Kidney (tissue), 14 donors: ENCODE data around the gene SYNGR4. TPM values are rescaled to one million over a fixed set of nuclear protein-coding genes. Genes with fewer than 3 reads are reported as not detected.

Experiments used
- DNase-seq, 5 donors: peaks; one replicate each; pipeline ENCODE4 v3.0.0-alpha.2; 2013 to 2020
- FAIRE-seq: peaks from 2 replicates; lab custom pipeline; 2012; peaks lifted over from hg19 to GRCh38; lab: Jason Lieb, UNC
- H3K27ac ChIP-seq, 2 donors: one replicate each; pipeline ENCODE4 v1.7.0; 2013; ENCODE audit warnings: low read depth in 2 of 2, low read length in 2 of 2, inconsistent platforms in 1 of 2
- H3K27me3 ChIP-seq: one replicate; pipeline ENCODE4 v1.7.1; 2013; ENCODE audit warnings: low read length, inconsistent platforms; ENCODE audit not compliant: control insufficient read depth, insufficient read depth
- H3K36me3 ChIP-seq, 3 donors: one replicate each; pipeline versions ENCODE4 v1.7.0 to v1.7.1; 2013; ENCODE audit warnings: low read length in 3 of 3, control low read depth in 1 of 3, inconsistent platforms in 1 of 3; ENCODE audit not compliant: insufficient read depth in 3 of 3, control insufficient read depth in 2 of 3
- H3K4me1 ChIP-seq, 3 donors: one replicate each; pipeline versions ENCODE4 v1.7.0 to v1.7.1; 2013; ENCODE audit warnings: low read length in 3 of 3, inconsistent platforms in 1 of 3, low read depth in 1 of 3; ENCODE audit not compliant: control insufficient read depth in 2 of 3, insufficient read depth in 2 of 3
- H3K4me3 ChIP-seq, 3 donors: one replicate each; pipeline versions ENCODE4 v1.7.0 to v1.8.1; 2013; ENCODE audit warnings: low read length in 3 of 3, control low read depth in 1 of 3, inconsistent platforms in 1 of 3
- H3K9ac ChIP-seq, 3 donors: one replicate each; pipeline versions ENCODE4 v1.7.0 to v1.7.1; 2013; ENCODE audit warnings: low read length in 3 of 3, control low read depth in 1 of 3, inconsistent platforms in 1 of 3
- H3K9me3 ChIP-seq, 3 donors: one replicate each; pipeline versions ENCODE4 v1.7.0 to v1.7.1; 2013; ENCODE audit warnings: low read length in 3 of 3, control low read depth in 1 of 3, inconsistent platforms in 1 of 3; ENCODE audit not compliant: control insufficient read depth in 2 of 3, insufficient read depth in 1 of 3
- intact Hi-C: fragments of 100-400 bp; cut with DNase I; formaldehyde crosslinking; loops from one replicate; pipeline ENCODE4 v1.11.1; 2022
- polyA plus RNA-seq: library from polyadenylated mRNA; stranded (reverse); fragments of 350-450 nt; fragmentation: Illumina TruSeq; extraction: RNeasy Lipid Tissue Mini Kit (QIAGEN cat#74804); gene quantifications from one replicate; pipeline ENCODE4 v1.2.3, GENCODE V29; 2014; ENCODE audit warnings: low read depth, low replicate concordance; ENCODE audit not compliant: insufficient read depth
- total RNA-seq: library from RNA; stranded (reverse); fragmentation: NEBNext Ultra II Directional; extraction: Animal tissue kit (Norgen Biotek cat#: 25700); gene quantifications from one replicate; pipeline ENCODE4 v1.2.1, GENCODE V29; 2021
- TF ChIP-seq, protein P1 (sequence below): IDR thresholded peaks from 3 replicates; pipeline ENCODE4 v1.5.1; 2012; ENCODE audit warnings: mild to moderate bottlenecking, moderate library complexity, borderline replicate concordance; ENCODE audit not compliant: insufficient read depth; ENCODE audit errors: extremely low read depth
- donor health status: control.
- donor health status: control.
- donor health status: control.
- donor health status: control.
- donor health status: control.
- donor health status: DM: yes; HTN: yes; CAD: no.
- donor health status: Normal renal cell carcinoma (clear cell type).

Gene SYNGR4
- total and polyA plus RNA-seq, 2 donors from 2014 or later, result not detected

DNA sequence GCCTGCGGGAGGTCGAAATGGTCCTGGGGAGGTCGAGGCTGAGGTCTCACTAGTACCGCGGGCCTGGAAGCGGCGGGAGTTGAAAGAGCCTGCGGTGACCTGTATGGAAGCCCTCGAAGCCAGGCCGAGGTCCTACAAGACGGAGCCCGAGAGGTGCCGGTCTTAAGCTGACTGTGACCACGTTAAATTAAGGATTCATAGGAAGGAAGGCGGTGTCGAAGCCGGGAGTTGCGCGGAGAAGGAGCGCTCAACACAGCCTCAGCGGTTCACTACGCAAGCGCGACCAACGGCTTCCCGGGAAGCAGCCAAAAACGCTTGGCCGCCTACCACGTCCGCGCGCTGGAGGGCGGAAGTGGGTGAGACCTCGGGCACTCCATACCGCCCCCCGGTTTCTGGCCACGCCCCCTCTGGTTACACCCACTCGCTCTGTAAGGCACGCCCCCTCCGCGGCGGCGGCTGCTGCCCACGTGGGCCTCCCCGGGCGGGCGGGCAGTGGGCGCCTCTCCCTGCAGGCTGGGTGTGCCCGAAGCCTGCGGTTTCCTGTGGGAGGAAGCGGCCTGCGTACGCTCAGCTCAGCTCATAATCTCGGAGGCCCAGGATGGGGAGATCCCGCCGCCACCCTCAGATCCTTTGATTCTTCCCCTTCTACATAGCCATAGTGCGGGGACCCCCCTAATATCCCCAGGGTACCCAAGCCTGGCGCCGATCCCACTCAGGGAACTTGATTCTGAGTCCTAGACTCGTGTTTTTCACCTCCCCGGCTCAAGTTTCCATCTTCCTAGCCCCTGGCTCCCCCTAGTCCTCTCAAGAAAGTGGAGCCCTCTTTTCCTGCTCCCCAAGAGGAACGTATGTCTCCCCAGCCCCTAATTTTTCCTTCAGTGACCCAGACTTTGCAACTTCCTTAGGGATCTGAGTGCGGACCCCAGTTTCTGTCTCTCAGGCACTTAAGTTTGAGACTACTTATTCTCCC lies 42.3 kb upstream of the SYNGR4 start:
- no peak for FAIRE-seq

DNA sequence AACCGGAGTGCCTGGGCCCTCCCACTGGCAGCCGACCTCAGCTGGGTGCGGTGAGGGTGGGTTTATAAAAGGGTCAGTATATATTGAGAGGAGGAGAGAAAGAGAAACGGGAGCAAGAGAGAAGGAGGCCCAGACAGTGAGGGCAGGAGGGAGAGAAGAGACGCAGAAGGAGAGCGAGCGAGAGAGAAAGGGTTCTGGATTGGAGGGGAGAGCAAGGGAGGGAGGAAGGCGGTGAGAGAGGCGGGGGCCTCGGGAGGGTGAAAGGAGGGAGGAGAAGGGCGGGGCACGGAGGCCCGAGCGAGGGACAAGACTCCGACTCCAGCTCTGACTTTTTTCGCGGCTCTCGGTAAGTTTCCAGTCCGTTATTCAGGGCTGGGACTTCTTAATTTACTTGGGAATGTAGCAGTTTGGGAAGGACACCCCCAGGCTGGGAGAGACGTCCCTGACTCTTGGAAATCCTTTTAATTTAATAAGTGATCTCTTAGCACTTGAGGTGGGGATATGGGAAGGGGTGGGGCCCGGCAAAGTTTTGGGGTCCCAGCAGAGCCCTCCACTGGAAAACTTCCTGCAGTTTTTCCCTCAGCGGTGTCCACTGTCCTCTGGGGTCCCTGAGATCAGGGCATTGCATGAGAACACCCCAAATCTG lies 38.8 kb upstream of the SYNGR4 start, which contains the start of gene EMP3:
EMP3 (plus strand) TSS at position 288 of the 646 bp plus-strand sequence. CDS start 1,293 bp downstream, outside the sequence.
- Histone ChIP-seq H3K9ac (peak within 1 kb of the TSS; percentile 44 to 75 (median 55)), H3K27me3 (no peaks in the 10 kb centered on the region), H3K27ac (peak within 1 kb of the TSS; percentile 75 to 82), H3K4me3 (peak within 1 kb of the TSS; percentile 64 to 69 (median 64)), H3K4me1 (peaks cover 0 to 20% (median 9%) of the 10 kb centered on the region in 3 donors), H3K9me3 (no peaks in the 10 kb centered on the region), H3K36me3 (no peaks in the 10 kb centered on the region)
- DNase-seq (peak; percentile 85 to 95 (median 88)), FAIRE-seq (no peak)
- TF ChIP-seq, protein P1, sequence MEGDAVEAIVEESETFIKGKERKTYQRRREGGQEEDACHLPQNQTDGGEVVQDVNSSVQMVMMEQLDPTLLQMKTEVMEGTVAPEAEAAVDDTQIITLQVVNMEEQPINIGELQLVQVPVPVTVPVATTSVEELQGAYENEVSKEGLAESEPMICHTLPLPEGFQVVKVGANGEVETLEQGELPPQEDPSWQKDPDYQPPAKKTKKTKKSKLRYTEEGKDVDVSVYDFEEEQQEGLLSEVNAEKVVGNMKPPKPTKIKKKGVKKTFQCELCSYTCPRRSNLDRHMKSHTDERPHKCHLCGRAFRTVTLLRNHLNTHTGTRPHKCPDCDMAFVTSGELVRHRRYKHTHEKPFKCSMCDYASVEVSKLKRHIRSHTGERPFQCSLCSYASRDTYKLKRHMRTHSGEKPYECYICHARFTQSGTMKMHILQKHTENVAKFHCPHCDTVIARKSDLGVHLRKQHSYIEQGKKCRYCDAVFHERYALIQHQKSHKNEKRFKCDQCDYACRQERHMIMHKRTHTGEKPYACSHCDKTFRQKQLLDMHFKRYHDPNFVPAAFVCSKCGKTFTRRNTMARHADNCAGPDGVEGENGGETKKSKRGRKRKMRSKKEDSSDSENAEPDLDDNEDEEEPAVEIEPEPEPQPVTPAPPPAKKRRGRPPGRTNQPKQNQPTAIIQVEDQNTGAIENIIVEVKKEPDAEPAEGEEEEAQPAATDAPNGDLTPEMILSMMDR, result no peak
- intact Hi-C loops, result no loop called here

More for the DNA sequence above, 42.3 kb upstream of the SYNGR4 start:
- peak; percentile 98 to 100 (median 99) for DNase-seq
- H3K9me3 ChIP-seq, result no peaks in the 10 kb centered on the region
- intact Hi-C loops, result no loop called here
- no peaks in the 10 kb centered on the region for H3K36me3 ChIP-seq
- TF ChIP-seq, protein P1, result peak; percentile 23
- H3K27ac ChIP-seq, result peak overlapping the region; percentile 98 to 99
- H3K4me1 ChIP-seq, result peaks cover 2 to 21% (median 9%) of the 10 kb centered on the region in 3 donors
- peak overlapping the region; percentile 69 to 77 (median 73) for H3K4me3 ChIP-seq
- peak overlapping the region; percentile 67 to 91 (median 87) for H3K9ac ChIP-seq
- no peaks in the 10 kb centered on the region for H3K27me3 ChIP-seq

DNA sequence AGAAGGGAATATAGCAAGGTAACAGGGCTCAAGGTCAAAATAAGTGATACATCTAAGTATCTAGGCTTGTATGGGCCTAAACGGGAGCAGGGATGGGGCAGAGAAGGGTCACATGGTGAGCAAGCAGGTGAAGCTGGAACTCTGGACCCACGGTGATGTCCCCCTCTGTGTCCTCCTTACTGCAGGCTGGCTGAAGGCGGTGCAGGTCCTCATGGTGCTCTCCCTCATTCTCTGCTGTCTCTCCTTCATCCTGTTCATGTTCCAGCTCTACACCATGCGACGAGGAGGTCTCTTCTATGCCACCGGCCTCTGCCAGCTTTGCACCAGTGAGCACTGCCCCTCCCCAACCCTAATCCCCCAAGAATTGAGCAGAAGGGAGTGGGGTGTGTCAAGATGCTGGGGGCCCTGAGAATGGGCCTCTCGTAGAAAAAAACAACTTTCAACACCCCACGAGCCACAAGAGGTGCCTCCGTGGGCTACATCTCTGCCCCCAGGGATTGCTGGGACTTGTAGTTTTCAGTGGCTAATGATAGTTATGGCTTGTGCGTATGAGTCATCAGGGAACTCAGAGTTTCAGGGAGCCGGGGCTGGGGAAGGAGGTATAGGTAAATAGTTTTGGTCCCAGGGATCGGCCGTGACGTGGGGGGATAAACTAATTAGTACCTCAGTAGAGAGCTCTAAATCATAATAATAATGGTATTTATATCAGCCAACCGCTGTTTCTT lies 34.8 kb upstream of the SYNGR4 start:
- TF ChIP-seq, protein P1, result no peak
- FAIRE-seq, result no peak

More for the DNA sequence above, 34.8 kb upstream of the SYNGR4 start:
- Histone ChIP-seq H3K27ac (peak overlapping the region in 1 of 2 donors; percentile 96), H3K4me3 (peak overlapping the region in 2 of 3 donors; percentile 24 to 82), H3K9me3 (no peaks in the 10 kb centered on the region), H3K36me3 (no peaks in the 10 kb centered on the region), H3K9ac (peak overlapping the region in 1 of 3 donors; percentile 78), H3K27me3 (no peaks in the 10 kb centered on the region), H3K4me1 (peaks cover 0 to 26% (median 11%) of the 10 kb centered on the region in 3 donors)
- intact Hi-C loops, result no loop called here
- peak in 1 of 5 donors; percentile 57 for DNase-seq
